Skin epidermis (tissue), 12 donors: ENCODE data around the gene AS3MT.
A peak's percentile ranks its signal among the peaks of the same experiment; 100 is the strongest.
"Not testable (repeated sequence)": the region's sequence is repeated elsewhere in the genome, so short reads cannot be mapped to it uniquely, and the experiment has no call there.

ENCODE experiments used
- H3K27ac ChIP-seq, 21 experiments: fragments of 200-600 bp; sonication (generic) in 11 of 21; one replicate each; pipeline ENCODE4 v1.5.0; 2020; ENCODE audit warnings: mild to moderate bottlenecking in 3 of 21, inconsistent platforms in 2 of 21, moderate library complexity in 2 of 21
- H3K4me3 ChIP-seq, 7 experiments: fragments of 200-600 bp; sonication (generic) in 2 of 7; one replicate each; pipeline ENCODE4 v1.5.0; 2020; ENCODE audit warnings: inconsistent platforms in 2 of 7, mild to moderate bottlenecking in 2 of 7, moderate library complexity in 1 of 7

AS3MT gene

GRCh38 chr10:102917314-102917961 is 48.2 kb downstream of the AS3MT start:
- peak overlapping the region; percentile 88 to 98 (median 93) for H3K4me3 ChIP-seq
- peak overlapping the region in 18 of 21 experiments; percentile 25 to 88 (median 74) for H3K27ac ChIP-seq

GRCh38 chr10:102917962-102918816 is 48.9 kb downstream of the AS3MT start, which contains the start of gene CNNM2:
Gene CNNM2, plus strand, starts transcription at chr10:102918294. Its CDS starts 187 bp downstream, at chr10:102918481.
- Histone ChIP-seq H3K27ac (peak within 1 kb of the TSS; percentile 8 to 88 (median 80)), H3K4me3 (peak within 1 kb of the TSS; percentile 88 to 98 (median 93))

GRCh38 chr10:102918817-102919245 is 49.6 kb downstream of the AS3MT start:
- Histone ChIP-seq H3K4me3 (peak overlapping the region; percentile 88 to 98 (median 93)), H3K27ac (peak overlapping the region; percentile 8 to 88 (median 76))

- peak overlapping the region in 2 of 21 experiments; percentile 70 to 80 for H3K27ac ChIP-seq
- H3K4me3 ChIP-seq = peak overlapping the region; percentile 88 to 98 (median 93)
Measured at GRCh38 chr10:102919246-102919959, 50.1 kb downstream of the AS3MT start.

- peak overlapping the region in 5 of 7 experiments; percentile 90 to 98 (median 94) for H3K4me3 ChIP-seq
- H3K27ac ChIP-seq = no peak overlapping the region
Measured at GRCh38 chr10:102919992-102920739, 50.9 kb downstream of the AS3MT start.

- Histone ChIP-seq H3K27ac (peak overlapping the region in 1 of 21 experiments; percentile 10), H3K4me3 (no peak overlapping the region)
Measured at GRCh38 chr10:102923601-102924000, 54.3 kb downstream of the AS3MT start.

GRCh38 chr10:102926842-102927241 is 57.6 kb downstream of the AS3MT start:
- Histone ChIP-seq H3K27ac (no peak overlapping the region), H3K4me3 (no peak overlapping the region)

GRCh38 chr10:102927311-102928010 is 58.2 kb downstream of the AS3MT start:
- Histone ChIP-seq H3K4me3 (no peak overlapping the region), H3K27ac (no peak overlapping the region)

- H3K4me3 ChIP-seq, H3K27ac ChIP-seq: not testable (repeated sequence)
Measured at GRCh38 chr10:102928442-102928841, 59.2 kb downstream of the AS3MT start.

GRCh38 chr10:102930720-102931119 is 61.5 kb downstream of the AS3MT start:
- Histone ChIP-seq H3K4me3 (no peak overlapping the region), H3K27ac (no peak overlapping the region)

GRCh38 chr10:102931643-102932042 is 62.4 kb downstream of the AS3MT start:
- H3K4me3 ChIP-seq = no peak overlapping the region
- no peak overlapping the region for H3K27ac ChIP-seq

- H3K4me3 ChIP-seq = no peak overlapping the region
- no peak overlapping the region for H3K27ac ChIP-seq
Measured at GRCh38 chr10:102935505-102935904, 66.2 kb downstream of the AS3MT start.

- H3K4me3 ChIP-seq = no peak overlapping the region
- no peak overlapping the region for H3K27ac ChIP-seq
Measured at GRCh38 chr10:102935939-102936605, 66.8 kb downstream of the AS3MT start.

- H3K4me3 ChIP-seq = no peak overlapping the region
- H3K27ac ChIP-seq = no peak overlapping the region
Measured at GRCh38 chr10:102941401-102941800, 72.1 kb downstream of the AS3MT start.

GRCh38 chr10:102945449-102945848 is 76.2 kb downstream of the AS3MT start:
- Histone ChIP-seq H3K4me3 (no peak overlapping the region), H3K27ac (no peak overlapping the region)

GRCh38 chr10:102945962-102946361 is 76.7 kb downstream of the AS3MT start:
- Histone ChIP-seq H3K27ac (no peak overlapping the region), H3K4me3 (no peak overlapping the region)

GRCh38 chr10:102946992-102947391 is 77.7 kb downstream of the AS3MT start:
- H3K4me3 ChIP-seq = no peak overlapping the region
- H3K27ac ChIP-seq = no peak overlapping the region

GRCh38 chr10:102948176-102948575 is 78.9 kb downstream of the AS3MT start:
- H3K4me3 ChIP-seq = no peak overlapping the region
- no peak overlapping the region for H3K27ac ChIP-seq
